Measurements from ENCODE around the gene CFAP46.
"Not testable (repeated sequence)": the region's sequence is repeated elsewhere in the genome, so short reads cannot be mapped to it uniquely, and the experiment has no call there.

CFAP46 gene

DNA sequence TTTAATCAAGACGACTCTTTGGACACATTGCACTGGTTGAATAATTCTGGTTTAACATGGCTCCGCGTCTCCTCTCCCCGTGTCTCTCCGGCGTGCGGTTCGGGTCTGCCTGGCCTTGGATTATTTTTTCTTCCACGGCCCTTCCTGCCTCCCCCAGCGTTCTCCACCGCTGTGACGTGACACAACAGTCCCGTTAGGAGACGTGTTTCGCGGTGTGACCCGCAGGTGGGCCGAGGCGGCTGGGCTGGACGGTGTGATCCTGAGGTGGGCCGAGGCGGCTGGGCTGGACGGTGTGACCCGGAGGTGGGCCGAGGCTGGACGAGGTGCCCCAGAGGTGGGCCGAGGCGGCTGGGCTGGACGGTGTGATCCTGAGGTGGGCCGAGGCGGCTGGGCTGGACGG lies 144.4 kb downstream of the CFAP46 start:
- H3K79me1 ChIP-seq (ENCODE audit: low read depth, low read length); H3K4me3 ChIP-seq (ENCODE audit: low read length in 2 of 2); H3K27ac ChIP-seq (replicated peaks; ENCODE audit: low read length); H3K4me2 ChIP-seq (ENCODE audit: insufficient read depth, low read length, poor library complexity, severe bottlenecking); H4K91ac ChIP-seq (ENCODE audit: low read depth, low read length, poor library complexity); H4K8ac ChIP-seq (ENCODE audit: low read depth, low read length); H3K9me3 ChIP-seq (replicated peaks in 1 of 2; ENCODE audit: control insufficient read depth in 2 of 2, insufficient read depth in 1 of 2, low read depth in 1 of 2, low read length in 2 of 2); H3K36me3 ChIP-seq (replicated peaks in 1 of 2; ENCODE audit: control insufficient read depth in 2 of 2, insufficient read depth in 2 of 2, low read length in 2 of 2); H3K4me1 ChIP-seq (ENCODE audit: control insufficient read depth in 2 of 2, insufficient read depth in 1 of 2, low read depth in 1 of 2, low read length in 2 of 2); H2AFZ ChIP-seq (ENCODE audit: low read length); DNase-seq (ENCODE audit: low spot score): not testable (repeated sequence)
- H3K4ac ChIP-seq (ENCODE audit: low read length): peak overlapping the region; percentile 93
- peak overlapping the region; percentile 90 for H2BK5ac ChIP-seq (ENCODE audit: low read length)
- H3K23ac ChIP-seq (ENCODE audit: low read depth, low read length, poor library complexity): peak overlapping the region; percentile 85
- peak overlapping the region; percentile 99 for H3K14ac ChIP-seq (ENCODE audit: low read length)
- H3K18ac ChIP-seq (ENCODE audit: low read length): peak overlapping the region; percentile 91
- peak overlapping the region; percentile 94 for H2AK5ac ChIP-seq (ENCODE audit: low read depth, low read length)
- H3K9ac ChIP-seq (ENCODE audit: low read depth, low read length, poor library complexity): peak overlapping the region; percentile 60
- peak overlapping the region; percentile 58 for H2BK15ac ChIP-seq (ENCODE audit: low read length)
- no CpG with 5 or more reads among the region's 32 CpGs for WGBS, 2 donors (ENCODE audit: extremely low coverage in 2 of 2, insufficient read length in 2 of 2, insufficient replicate concordance in 1 of 2)
- peak overlapping the region; percentile 91 for H2BK120ac ChIP-seq (ENCODE audit: low read depth, low read length)
- peaks cover 0 to 17% (median 0%) of the 10 kb centered on the region in 3 experiments for H3K27me3 ChIP-seq (ENCODE audit: control insufficient read depth in 3 of 3, insufficient read depth in 3 of 3, low read depth in 1 of 3, low read length in 3 of 3)
- H2BK12ac ChIP-seq (ENCODE audit: low read length): peak overlapping the region; percentile 84

DNA sequence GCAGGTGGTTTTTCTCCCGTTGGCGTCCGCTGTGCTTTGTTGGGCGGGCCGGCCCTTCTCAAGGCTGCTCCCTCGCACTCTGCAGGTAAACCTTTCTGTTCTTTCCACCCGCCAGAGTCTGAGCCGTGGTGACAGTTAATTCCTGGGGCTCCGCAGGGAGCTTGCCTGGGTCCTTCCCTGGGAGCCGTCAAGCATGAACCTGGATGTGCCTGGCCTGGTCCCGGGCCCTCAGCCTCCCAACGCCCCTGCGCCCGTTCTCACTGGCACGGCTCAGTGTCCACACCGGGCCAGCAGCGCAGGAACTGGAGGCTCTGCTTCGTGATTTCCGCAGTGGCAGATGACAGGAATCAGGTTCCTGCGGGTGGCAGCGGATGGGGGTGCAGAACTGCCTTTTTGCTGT lies 145.5 kb downstream of the CFAP46 start:
- Histone ChIP-seq H2BK120ac (ENCODE audit: low read depth, low read length) (no peak overlapping the region), H3K4me1 (ENCODE audit: control insufficient read depth in 2 of 2, insufficient read depth in 1 of 2, low read depth in 1 of 2, low read length in 2 of 2) (no peaks in the 10 kb centered on the region)

DNA sequence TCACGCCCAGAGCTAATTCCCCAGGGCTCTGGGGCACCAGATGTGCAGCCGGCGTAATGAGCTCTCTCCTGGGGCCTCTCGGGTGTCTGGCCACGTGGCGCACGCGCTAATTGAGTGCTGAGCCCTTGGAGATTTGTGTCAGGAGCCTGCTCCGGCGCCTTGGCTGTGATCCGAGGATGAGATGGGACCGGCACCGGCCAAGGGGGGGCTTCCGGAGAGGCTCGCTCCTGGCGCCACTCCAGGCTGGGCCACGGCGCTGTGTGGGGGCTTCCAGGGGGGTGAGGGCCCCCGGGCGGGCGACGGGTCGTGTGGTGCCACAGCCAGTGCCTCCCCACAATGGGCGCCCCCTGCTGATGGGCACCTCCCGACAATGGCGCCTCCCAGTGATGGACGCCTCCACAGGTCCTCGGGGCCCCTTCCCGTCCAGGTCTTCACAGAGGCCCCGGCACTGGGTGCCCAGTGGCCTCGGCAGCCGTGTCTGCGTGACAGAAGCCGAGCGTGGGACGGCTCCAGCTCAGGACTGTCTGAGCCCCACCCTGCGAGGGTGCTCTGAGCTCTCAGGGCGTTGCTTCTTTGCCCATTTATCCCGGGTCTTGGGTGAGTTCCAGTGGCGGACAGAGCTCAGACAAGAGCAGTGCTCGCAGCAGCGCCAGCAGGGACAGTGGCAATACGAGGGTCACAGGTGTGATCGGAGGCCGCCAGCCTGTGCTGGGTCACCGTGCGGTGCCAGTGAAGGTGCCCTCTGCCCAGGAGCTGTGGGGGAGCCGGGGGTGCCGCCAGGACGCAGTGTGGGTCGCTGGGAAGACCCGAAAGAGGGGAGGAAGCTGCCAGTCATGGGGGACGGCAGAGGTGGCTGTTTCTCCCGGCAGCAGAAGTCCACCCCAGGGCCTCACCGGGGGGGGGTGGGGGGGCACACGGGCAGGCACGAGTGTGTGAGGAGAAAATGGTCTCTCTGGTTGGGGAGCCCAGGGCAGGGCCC lies 148.2 kb downstream of the CFAP46 start:
- Histone ChIP-seq H4K91ac (ENCODE audit: low read depth, low read length, poor library complexity) (no peak overlapping the region), H3K79me1 (ENCODE audit: low read depth, low read length) (peaks cover 2% of the 10 kb centered on the region), H3K23ac (ENCODE audit: low read depth, low read length, poor library complexity) (no peak overlapping the region), H4K8ac (ENCODE audit: low read depth, low read length) (no peak overlapping the region), H3K9ac (ENCODE audit: low read depth, low read length, poor library complexity) (no peak overlapping the region), H3K27me3 (ENCODE audit: control insufficient read depth in 3 of 3, insufficient read depth in 3 of 3, low read depth in 1 of 3, low read length in 3 of 3) (peaks cover 1 to 34% (median 19%) of the 10 kb centered on the region in 3 experiments), H2BK12ac (ENCODE audit: low read length) (no peak overlapping the region), H3K4me1 (ENCODE audit: control insufficient read depth in 2 of 2, insufficient read depth in 1 of 2, low read depth in 1 of 2, low read length in 2 of 2) (peaks cover 0 to 12% of the 10 kb centered on the region in 2 donors), H3K14ac (ENCODE audit: low read length) (no peak overlapping the region), H3K18ac (ENCODE audit: low read length) (peak overlapping the region; percentile 71), H3K4me2 (ENCODE audit: insufficient read depth, low read length, poor library complexity, severe bottlenecking) (no peak overlapping the region), H2BK5ac (ENCODE audit: low read length) (no peak overlapping the region), H2BK120ac (ENCODE audit: low read depth, low read length) (no peak overlapping the region), H2AFZ (ENCODE audit: low read length) (no peak overlapping the region), H2BK15ac (ENCODE audit: low read length) (no peak overlapping the region), H3K27ac (replicated peaks; ENCODE audit: low read length) (no peak overlapping the region), H3K36me3 (replicated peaks in 1 of 2; ENCODE audit: control insufficient read depth in 2 of 2, insufficient read depth in 2 of 2, low read length in 2 of 2) (no peaks in the 10 kb centered on the region), H3K9me3 (replicated peaks in 1 of 2; ENCODE audit: control insufficient read depth in 2 of 2, insufficient read depth in 1 of 2, low read depth in 1 of 2, low read length in 2 of 2) (no peaks in the 10 kb centered on the region), H3K4me3 (ENCODE audit: low read length in 2 of 2) (no peak overlapping the region), H3K4ac (ENCODE audit: low read length) (no peak overlapping the region), H2AK5ac (ENCODE audit: low read depth, low read length) (peak overlapping the region; percentile 11)
- DNase-seq (ENCODE audit: low spot score): no peak
- no CpG with 5 or more reads among the region's 57 CpGs for WGBS, 2 donors (ENCODE audit: extremely low coverage in 2 of 2, insufficient read length in 2 of 2, insufficient replicate concordance in 1 of 2)

More for the DNA sequence above, 145.5 kb downstream of the CFAP46 start:
- Histone ChIP-seq H3K14ac (ENCODE audit: low read length) (peak overlapping the region; percentile 58), H3K9me3 (replicated peaks in 1 of 2; ENCODE audit: control insufficient read depth in 2 of 2, insufficient read depth in 1 of 2, low read depth in 1 of 2, low read length in 2 of 2) (peaks cover 3% of the 10 kb centered on the region in 2 donors), H2AFZ (ENCODE audit: low read length) (no peak overlapping the region), H3K79me1 (ENCODE audit: low read depth, low read length) (peaks cover 2% of the 10 kb centered on the region), H2AK5ac (ENCODE audit: low read depth, low read length) (no peak overlapping the region), H3K23ac (ENCODE audit: low read depth, low read length, poor library complexity) (no peak overlapping the region), H3K4ac (ENCODE audit: low read length) (no peak overlapping the region), H3K18ac (ENCODE audit: low read length) (peak overlapping the region; percentile 48), H3K36me3 (replicated peaks in 1 of 2; ENCODE audit: control insufficient read depth in 2 of 2, insufficient read depth in 2 of 2, low read length in 2 of 2) (no peaks in the 10 kb centered on the region), H2BK15ac (ENCODE audit: low read length) (no peak overlapping the region), H3K27me3 (ENCODE audit: control insufficient read depth in 3 of 3, insufficient read depth in 3 of 3, low read depth in 1 of 3, low read length in 3 of 3) (peaks cover 0 to 17% (median 0%) of the 10 kb centered on the region in 3 experiments), H4K91ac (ENCODE audit: low read depth, low read length, poor library complexity) (no peak overlapping the region), H3K27ac (replicated peaks; ENCODE audit: low read length) (no peak overlapping the region), H2BK5ac (ENCODE audit: low read length) (peak overlapping the region; percentile 22), H3K9ac (ENCODE audit: low read depth, low read length, poor library complexity) (no peak overlapping the region), H3K4me3 (ENCODE audit: low read length in 2 of 2) (no peak overlapping the region), H2BK12ac (ENCODE audit: low read length) (no peak overlapping the region), H4K8ac (ENCODE audit: low read depth, low read length) (no peak overlapping the region), H3K4me2 (ENCODE audit: insufficient read depth, low read length, poor library complexity, severe bottlenecking) (no peak overlapping the region)
- no CpG with 5 or more reads among the region's 21 CpGs for WGBS, 2 donors (ENCODE audit: extremely low coverage in 2 of 2, insufficient read length in 2 of 2, insufficient replicate concordance in 1 of 2)
- DNase-seq (ENCODE audit: low spot score): no peak

DNA sequence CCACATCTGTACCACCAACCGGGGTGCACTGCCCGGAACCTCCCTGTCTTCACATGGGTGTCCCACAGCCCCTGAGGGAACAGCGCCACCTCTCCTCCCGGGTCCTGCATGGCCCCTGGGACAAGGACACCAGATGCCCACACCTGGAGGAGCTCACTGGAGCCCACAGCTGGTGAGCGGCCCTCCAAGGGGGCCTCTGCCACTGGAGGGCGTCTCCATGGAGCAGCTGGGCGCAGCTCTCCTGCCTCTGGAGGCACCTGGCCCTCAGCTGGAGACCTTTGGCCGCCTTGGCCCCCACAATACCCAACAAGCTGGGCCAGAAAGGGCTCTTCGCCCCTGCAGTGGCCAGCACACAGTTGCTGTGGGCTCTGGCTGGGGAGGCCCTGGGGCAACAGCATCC lies 149.2 kb downstream of the CFAP46 start:
- peak overlapping the region; percentile 43 for H4K8ac ChIP-seq (ENCODE audit: low read depth, low read length)
- H3K27me3 ChIP-seq (ENCODE audit: control insufficient read depth in 3 of 3, insufficient read depth in 3 of 3, low read depth in 1 of 3, low read length in 3 of 3): peaks cover 9 to 44% (median 29%) of the 10 kb centered on the region in 3 experiments
- no peak overlapping the region for H2BK120ac ChIP-seq (ENCODE audit: low read depth, low read length)
- H3K9ac ChIP-seq (ENCODE audit: low read depth, low read length, poor library complexity): no peak overlapping the region
- no peak overlapping the region for H3K14ac ChIP-seq (ENCODE audit: low read length)
- peak overlapping the region; percentile 28 for H3K18ac ChIP-seq (ENCODE audit: low read length)
- H2BK15ac ChIP-seq (ENCODE audit: low read length): peak overlapping the region; percentile 85
- no peak overlapping the region for H2BK12ac ChIP-seq (ENCODE audit: low read length)
- H3K4ac ChIP-seq (ENCODE audit: low read length): no peak overlapping the region
- peaks cover 2% of the 10 kb centered on the region for H3K79me1 ChIP-seq (ENCODE audit: low read depth, low read length)
- no peak overlapping the region for H4K91ac ChIP-seq (ENCODE audit: low read depth, low read length, poor library complexity)
- no peak for DNase-seq (ENCODE audit: low spot score)
- no peak overlapping the region for H3K4me2 ChIP-seq (ENCODE audit: insufficient read depth, low read length, poor library complexity, severe bottlenecking)
- peak overlapping the region; percentile 39 for H2BK5ac ChIP-seq (ENCODE audit: low read length)
- peaks cover 0 to 18% of the 10 kb centered on the region in 2 donors for H3K4me1 ChIP-seq (ENCODE audit: control insufficient read depth in 2 of 2, insufficient read depth in 1 of 2, low read depth in 1 of 2, low read length in 2 of 2)
- no peaks in the 10 kb centered on the region for H3K36me3 ChIP-seq (replicated peaks in 1 of 2; ENCODE audit: control insufficient read depth in 2 of 2, insufficient read depth in 2 of 2, low read length in 2 of 2)
- H3K4me3 ChIP-seq (ENCODE audit: low read length in 2 of 2): no peak overlapping the region
- no peaks in the 10 kb centered on the region for H3K9me3 ChIP-seq (replicated peaks in 1 of 2; ENCODE audit: control insufficient read depth in 2 of 2, insufficient read depth in 1 of 2, low read depth in 1 of 2, low read length in 2 of 2)
- no peak overlapping the region for H3K27ac ChIP-seq (replicated peaks; ENCODE audit: low read length)
- H3K23ac ChIP-seq (ENCODE audit: low read depth, low read length, poor library complexity): no peak overlapping the region
- H2AFZ ChIP-seq (ENCODE audit: low read length): no peak overlapping the region
- WGBS, 2 donors (ENCODE audit: extremely low coverage in 2 of 2, insufficient read length in 2 of 2, insufficient replicate concordance in 1 of 2): no CpG with 5 or more reads among the region's 9 CpGs
- peak overlapping the region; percentile 75 for H2AK5ac ChIP-seq (ENCODE audit: low read depth, low read length)

Measured in neuronal stem cell (in vitro differentiated cells).